ENCODE data around the gene GPRC5A.
A peak's percentile ranks its signal among the peaks of the same experiment; 100 is the strongest.

The GPRC5A gene

GRCh38 chr12:12915656-12916055 lies 24.3 kb downstream of the GPRC5A start:
- DNase-seq = no peak

GRCh38 chr12:12916135-12916944 lies 25.0 kb downstream of the GPRC5A start:
- DNase-seq = peak; percentile 95

- DNase-seq = no peak
Measured at GRCh38 chr12:12917517-12917916, 26.2 kb downstream of the GPRC5A start.

GRCh38 chr12:12918781-12919389 lies 27.5 kb downstream of the GPRC5A start:
- DNase-seq = no peak

GRCh38 chr12:12919666-12920435 lies 28.5 kb downstream of the GPRC5A start:
- no peak for DNase-seq

GRCh38 chr12:12922191-12922616 lies 30.8 kb downstream of the GPRC5A start:
- no peak for DNase-seq

GRCh38 chr12:12922978-12923377 lies 31.6 kb downstream of the GPRC5A start:
- no peak for DNase-seq

GRCh38 chr12:12924169-12924568 lies 32.8 kb downstream of the GPRC5A start:
- DNase-seq = no peak

- no peak for DNase-seq
Measured at GRCh38 chr12:12925388-12925787, 34.0 kb downstream of the GPRC5A start.

- DNase-seq = no peak
Measured at GRCh38 chr12:12926571-12927071, 35.3 kb downstream of the GPRC5A start.

- peak; percentile 48 for DNase-seq
Measured at GRCh38 chr12:12927211-12928079, 36.1 kb downstream of the GPRC5A start.

- peak; percentile 28 for DNase-seq
Measured at GRCh38 chr12:12929696-12930095, 38.3 kb downstream of the GPRC5A start.

GRCh38 chr12:12930633-12931219 lies 39.4 kb downstream of the GPRC5A start:
- DNase-seq = peak; percentile 1

GRCh38 chr12:12933742-12934141 lies 42.4 kb downstream of the GPRC5A start:
- peak; percentile 10 for DNase-seq

- DNase-seq = peak; percentile 13
Measured at GRCh38 chr12:12934556-12934955, 43.2 kb downstream of the GPRC5A start.

GRCh38 chr12:12936983-12937491 lies 45.7 kb downstream of the GPRC5A start:
- peak; percentile 39 for DNase-seq

- peak; percentile 29 for DNase-seq
Measured at GRCh38 chr12:12938541-12938940, 47.2 kb downstream of the GPRC5A start.

GRCh38 chr12:12939888-12940287 lies 48.5 kb downstream of the GPRC5A start:
- no peak for DNase-seq

GRCh38 chr12:12941450-12942350 lies 50.3 kb downstream of the GPRC5A start:
- peak; percentile 25 for DNase-seq

- peak; percentile 12 for DNase-seq
Measured at GRCh38 chr12:12943586-12944260, 52.4 kb downstream of the GPRC5A start.
